GM18505 (cell line): Measurements from ENCODE around the gene RAB31.
"Not testable (repeated sequence)": the region's sequence is repeated elsewhere in the genome, so short reads cannot be mapped to it uniquely, and the experiment has no call there.

Experiments used
- ATAC-seq: cut with Tn5 transposase; IDR thresholded peaks from one replicate; pipeline ENCODE4 v1.9.1; 2021; ENCODE audit not compliant: unreplicated experiment
- POLR2A ChIP-seq: IDR thresholded peaks from 4 replicates; pipeline ENCODE4 v1.6.1; 2011; ENCODE audit warnings: borderline replicate concordance; ENCODE audit not compliant: insufficient read depth, insufficient read length; ENCODE audit errors: extremely low read depth

Gene RAB31, protein sequence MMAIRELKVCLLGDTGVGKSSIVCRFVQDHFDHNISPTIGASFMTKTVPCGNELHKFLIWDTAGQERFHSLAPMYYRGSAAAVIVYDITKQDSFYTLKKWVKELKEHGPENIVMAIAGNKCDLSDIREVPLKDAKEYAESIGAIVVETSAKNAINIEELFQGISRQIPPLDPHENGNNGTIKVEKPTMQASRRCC

DNA sequence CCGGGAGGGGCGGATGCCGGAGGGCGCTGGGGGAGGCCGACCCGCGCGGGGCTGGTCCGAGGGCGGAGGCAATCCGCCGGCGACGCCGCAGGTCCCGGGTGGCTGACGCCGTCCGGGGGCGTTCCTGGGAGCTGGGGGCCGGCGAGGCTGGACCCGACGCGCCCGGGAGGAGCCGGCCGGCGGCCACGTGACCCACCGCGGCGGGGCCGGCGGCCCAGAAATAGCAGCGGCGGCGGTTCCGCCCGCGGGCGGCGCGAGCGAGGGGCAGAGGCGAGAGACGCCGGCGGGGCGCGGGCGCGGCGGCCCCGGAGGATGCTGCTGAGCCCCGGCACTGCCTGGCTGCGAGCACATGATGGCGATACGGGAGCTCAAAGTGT, at the start of gene RAB31:
TSS of gene RAB31 (plus strand) at position 245 of the 377 bp plus-strand sequence. CDS start at position 350, 105 bp downstream.
- peak; percentile 47 for ATAC-seq
- peak; percentile 86 for TF ChIP-seq POLR2A

DNA sequence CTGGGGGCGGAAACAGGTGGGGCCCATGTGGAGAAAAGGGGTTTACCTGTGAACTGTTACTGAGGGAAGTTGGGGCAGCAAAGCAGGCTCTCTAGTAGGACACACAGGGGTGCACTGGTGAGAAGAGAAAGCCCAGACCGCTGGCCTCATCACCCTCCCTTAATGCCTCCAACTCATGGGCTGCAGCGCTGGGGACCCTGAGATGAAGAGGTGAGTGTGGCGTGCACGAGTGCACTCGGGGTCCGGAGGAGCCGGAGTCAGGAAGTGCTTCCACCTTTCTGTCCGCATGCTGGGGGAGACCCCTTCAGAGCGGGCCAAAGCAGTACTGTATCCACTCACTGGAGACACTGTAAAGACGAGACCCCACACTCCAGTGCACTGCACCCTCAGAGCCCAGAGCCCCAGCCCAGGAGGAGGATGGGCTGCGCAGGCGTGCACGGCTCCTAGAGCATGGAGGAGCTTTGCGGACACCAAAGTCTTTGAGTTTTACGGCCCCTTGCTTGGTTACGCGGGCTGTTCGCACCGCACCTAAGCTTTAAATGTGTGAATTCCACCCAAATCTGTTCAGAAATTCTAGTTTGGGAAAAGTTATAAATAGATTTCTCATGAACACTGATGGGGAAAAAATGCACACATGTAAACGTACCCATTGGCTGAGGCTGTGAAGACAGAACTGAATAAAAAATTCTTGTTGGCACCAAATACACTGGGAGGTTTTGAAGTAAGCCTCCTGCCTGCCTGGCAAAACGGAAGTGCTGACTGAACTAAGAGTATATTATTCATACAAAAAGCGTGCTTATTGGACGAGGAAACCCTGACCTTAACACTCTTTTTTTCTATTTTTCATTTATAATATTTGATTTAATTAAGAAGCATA, 48.4 kb upstream of the RAB31 start:
- no peak for ATAC-seq
- no peak for TF ChIP-seq POLR2A

DNA sequence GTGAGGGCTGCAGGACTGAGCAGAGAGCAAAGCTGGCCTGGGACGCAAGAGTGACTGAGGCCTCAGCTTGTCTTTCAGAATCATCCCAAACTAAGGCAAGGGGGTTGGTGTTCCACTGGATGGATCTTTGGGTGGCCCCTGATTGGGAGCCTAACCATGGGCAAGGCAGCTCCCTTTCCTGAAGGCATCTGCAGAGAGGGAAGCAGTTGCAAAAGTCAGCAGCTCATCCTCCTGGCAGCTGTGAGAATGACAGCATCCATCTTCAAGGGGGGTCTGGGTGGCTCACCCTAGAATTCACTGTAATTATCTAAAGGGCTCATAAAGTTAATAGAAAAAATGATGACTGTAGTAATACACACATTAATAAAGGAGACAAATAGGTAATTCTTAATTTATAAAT, 46.5 kb upstream of the RAB31 start:
- no peak for TF ChIP-seq POLR2A
- ATAC-seq: no peak

DNA sequence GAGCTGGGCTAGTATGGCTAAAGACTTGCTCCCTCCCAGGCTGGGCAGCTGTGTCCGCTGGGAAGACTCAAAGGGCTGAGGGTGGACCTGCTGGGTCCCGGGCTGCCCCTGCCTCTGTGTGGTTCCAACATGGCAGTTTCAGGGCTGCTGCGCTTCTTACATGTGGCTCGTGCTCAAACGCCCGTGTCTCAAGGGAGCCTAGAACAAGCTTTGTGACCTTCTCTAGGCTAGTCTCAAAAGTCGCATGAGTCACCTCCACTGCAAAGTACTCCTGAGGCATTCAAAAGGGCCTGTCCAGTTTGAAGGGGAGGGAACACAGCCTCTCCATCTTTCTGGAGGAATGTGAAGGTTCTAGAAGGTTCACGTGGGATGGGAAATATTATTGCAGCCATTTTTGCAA, 44.7 kb upstream of the RAB31 start:
- ATAC-seq: no peak
- TF ChIP-seq POLR2A: no peak

DNA sequence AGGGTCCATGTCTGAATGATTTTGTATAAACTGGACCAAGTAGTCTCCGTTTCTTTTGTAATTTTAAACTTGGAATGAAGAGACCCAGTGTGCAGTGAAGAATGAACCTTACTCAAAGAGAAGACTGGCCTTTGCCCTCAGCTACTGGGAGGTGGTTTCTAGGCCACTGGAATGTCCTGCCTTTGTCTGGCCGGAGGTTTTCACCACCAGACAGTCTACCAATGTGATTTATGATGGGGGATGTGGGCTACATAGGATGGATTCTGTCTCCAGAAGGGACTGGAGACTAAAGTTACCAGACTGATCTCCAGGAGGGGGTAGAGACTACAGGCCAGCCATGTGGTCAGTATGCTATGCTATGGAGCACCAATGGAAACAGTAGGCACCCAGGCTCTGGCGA, 42.8 kb upstream of the RAB31 start:
- TF ChIP-seq POLR2A: no peak
- ATAC-seq: no peak

DNA sequence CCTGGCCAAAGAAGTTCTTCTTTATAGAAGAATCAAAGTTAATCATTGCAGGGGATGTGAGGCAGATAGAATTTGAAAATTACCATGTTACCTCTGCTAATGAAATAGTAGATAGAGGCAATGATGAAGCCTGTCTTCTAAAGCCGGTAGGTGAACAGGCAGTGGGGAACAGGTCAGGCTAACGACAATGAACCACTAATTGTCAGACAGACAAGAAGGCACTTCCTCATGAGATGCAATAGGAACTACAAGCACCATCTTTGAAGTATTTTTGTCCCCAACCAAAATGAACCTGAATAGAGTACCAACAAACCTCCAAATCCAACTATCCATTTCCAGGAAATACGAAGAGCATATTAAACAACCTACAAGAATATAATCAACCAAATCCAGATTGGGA, 41.6 kb upstream of the RAB31 start:
- TF ChIP-seq POLR2A: no peak
- ATAC-seq: no peak

DNA sequence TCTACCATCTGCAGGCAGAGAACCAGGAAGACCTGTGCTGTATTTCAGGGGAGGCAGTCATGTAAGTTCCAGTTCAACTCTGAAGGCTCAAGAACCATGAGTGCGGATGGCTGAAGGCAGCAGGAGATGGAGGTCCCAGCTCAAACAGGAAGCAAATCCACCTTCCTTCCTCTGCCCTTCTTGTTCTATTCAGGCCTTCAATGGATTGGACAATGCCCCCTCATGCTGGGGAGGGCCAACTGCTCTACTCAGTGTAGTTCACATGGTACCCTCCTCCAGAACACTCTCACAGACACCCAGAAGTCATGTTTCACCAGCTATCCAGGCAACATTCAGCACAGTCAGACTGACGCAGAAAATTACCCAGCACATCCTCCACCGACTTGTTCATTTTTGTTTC, 39.1 kb upstream of the RAB31 start:
- ATAC-seq: no peak
- TF ChIP-seq POLR2A: no peak

DNA sequence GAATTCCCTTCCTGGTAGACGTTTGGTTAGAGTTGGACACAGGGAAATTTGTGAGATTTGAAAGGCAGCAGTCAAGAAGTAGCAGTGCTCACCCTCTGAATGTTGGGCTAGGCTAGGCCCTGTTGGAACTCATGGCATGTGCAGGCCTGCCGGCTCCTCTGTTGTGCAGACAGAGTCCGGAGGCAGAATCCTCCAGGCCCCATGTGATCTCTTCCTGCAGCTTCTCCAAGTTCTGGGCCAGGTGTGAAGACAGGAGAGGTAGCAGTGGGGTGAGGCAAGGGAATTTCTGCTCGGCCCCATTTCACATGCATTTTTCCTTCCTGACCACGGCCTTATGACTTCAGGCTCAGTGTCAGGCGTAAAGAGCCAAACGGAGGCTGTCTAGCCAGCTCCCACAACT, 36.9 kb upstream of the RAB31 start:
- no peak for ATAC-seq
- TF ChIP-seq POLR2A: no peak

DNA sequence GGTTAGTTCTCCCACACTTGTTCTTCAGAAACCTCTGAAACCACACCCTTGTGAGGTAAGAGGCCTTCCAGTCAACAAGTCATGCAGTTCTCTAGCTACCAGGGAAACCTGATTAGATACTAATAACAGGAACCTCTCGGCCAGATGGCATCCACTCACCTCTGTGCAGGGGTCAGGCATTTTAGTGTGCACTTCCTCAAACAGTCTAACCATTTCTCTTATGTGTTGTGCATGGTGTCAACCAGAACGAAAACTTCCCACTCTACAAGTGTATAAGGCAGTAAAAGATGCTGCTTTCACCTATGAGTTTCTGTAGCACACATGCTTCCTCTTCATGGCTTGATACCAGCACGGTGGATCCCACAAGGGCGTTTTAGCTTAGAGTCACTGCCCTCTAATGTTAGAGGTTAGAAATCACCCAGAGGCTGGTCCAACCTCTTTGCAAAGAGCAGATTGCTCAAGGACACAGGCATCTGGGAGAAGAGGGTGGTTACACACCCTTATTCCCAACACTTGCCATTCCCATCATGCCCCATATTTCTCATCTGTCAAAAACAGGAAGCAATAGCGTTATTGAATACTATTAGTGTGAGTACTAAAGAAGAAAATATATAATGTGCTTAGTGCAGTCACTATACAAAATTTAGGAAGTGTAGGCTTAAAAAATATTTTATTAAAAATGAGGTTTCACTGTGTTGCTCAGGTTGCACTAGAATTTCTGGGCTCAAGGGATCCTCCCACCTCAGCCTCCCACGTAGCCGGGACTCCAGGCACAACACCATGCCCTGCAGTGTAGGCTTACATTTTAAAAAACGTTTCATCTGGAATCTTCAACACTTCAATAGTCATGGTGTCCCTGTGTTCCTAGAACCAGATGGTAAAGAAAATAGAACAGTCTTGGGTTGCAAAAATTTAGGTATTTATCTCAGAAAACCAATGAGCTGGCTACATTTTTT, 34.5 kb upstream of the RAB31 start:
- peak; percentile 96 for ATAC-seq
- TF ChIP-seq POLR2A: no peak

DNA sequence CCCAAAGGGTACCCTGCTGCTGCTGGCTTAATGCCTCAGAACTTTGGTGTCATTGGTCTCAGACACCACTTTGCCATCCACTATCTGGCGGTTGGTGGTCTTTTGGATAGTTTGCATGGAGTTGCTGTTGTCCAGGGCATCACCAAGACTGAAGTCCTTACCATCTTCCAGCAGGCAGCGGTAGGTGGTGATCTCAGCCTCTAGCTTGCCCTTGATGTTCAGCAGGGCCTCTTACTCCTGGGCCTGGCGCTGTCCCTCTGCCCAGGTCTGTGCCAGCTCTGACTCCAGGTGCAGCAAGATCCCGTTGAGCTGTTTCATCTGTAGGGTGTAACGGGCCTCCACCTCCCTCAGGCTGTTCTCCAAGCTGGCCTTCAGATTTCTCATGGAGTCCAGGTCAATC, 29.9 kb upstream of the RAB31 start:
- ATAC-seq: not testable (repeated sequence)

DNA sequence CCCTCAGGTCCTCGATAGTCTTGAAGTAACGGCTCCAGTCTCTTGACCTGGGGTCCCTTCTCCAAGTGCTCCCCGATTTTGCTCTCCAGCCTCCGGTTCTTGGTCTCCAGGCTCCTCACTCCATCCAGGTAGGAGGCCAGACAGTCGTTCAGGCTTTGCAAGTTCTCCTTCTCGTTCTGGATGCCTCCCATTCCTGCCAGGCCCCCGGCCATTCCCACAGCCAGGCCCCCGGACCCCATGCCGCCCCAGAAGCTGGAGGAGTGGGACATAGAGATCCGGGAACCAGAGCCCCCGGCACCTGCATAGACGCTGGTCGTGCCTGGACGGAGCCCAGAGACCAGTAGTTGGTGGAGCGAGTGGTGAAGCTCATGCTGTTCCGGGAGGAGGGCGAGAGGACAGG, 29.0 kb upstream of the RAB31 start:
- ATAC-seq: no peak
- TF ChIP-seq POLR2A: no peak

DNA sequence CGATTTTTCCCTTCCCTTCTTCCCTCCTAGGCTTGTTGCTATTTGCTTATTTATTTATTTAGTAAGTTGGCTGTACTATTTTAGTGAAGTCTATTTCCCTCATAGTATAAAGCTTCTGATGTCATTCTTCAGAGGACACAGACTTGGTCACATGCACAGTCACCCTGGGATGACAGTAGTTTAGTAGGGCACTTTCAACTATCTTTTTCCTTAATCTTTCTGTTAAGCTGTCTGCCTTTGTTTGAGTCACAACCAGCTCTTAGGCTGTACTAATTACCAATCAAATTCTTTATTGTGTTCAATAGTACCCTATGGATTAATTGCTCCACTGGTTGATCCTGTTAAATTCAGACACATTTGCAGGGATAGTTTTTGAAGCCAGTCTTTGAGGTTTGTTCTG, 26.9 kb upstream of the RAB31 start:
- no peak for TF ChIP-seq POLR2A
- no peak for ATAC-seq

DNA sequence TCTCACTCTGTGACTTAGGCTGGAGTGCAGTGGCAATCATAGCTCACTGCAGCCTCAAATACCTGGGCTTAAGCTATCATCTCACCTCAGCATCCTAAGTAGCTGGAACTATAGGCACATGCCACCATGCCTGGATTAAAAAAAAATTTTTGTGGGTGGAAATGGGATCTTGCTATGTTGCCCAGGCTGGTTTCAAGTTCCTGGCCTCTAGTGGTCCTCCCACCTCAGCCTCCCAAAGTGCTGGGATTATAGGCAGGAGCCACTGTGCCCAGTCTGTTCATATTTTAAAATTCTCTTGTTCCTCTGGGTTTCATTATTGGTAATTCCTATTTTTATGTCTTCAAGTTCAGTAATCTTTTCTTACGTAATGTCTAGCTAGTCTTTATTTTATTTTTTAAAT, 25.5 kb upstream of the RAB31 start:
- TF ChIP-seq POLR2A: no peak
- ATAC-seq: no peak
